Coronary artery (tissue), 2 donors: ENCODE data around the gene GPR61.
A peak's percentile ranks its signal among the peaks of the same experiment; 100 is the strongest.

Experiments
- DNase-seq: peaks from one replicate; pipeline ENCODE4 v3.0.0-alpha.2; 2017; ENCODE audit warnings: low spot score
- H3K27ac ChIP-seq, 2 donors: fragments of 200-600 bp; sonication (generic); one replicate each; pipeline ENCODE4 v1.5.1; 2016 to 2019
- H3K4me3 ChIP-seq: fragments of 200-600 bp; sonication (generic); 2 replicates; pipeline ENCODE4 v1.5.1; 2016; ENCODE audit warnings: mild to moderate bottlenecking, moderate library complexity
- TF ChIP-seq, protein P1 (sequence below): fragments of 200-600 bp; sonication (generic); IDR thresholded peaks from one replicate; pipeline ENCODE4 v1.5.1; 2019; ENCODE audit warnings: antibody characterized with exemption

Gene GPR61

DNA sequence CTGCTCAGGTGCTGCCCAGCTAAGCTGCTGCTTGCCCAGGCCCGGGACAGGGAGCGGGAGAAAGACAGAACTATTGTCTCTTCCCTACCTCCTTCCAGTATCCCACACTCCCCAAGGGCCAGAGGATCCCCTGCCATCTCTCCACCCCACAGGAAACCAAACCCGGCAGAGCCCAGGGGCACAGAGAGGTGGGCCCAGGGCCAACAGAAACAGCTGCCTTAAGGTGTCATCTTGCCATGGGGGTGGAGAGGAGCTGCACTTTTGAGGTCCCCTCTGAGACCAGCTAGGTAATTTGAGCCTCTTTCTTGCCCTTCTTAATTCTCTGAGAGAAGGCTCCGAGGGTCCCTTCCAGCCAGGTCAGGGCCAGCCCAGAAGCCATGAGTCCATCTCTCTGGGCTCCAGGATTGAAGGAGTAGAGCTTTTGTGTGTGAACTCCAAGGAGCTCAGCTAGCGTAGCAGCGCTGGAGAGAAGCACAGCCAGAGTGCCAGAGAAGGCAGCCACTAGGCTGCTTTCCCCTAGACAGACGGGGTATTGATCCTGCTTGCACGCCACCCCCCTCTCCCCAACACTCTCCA lies 9.7 kb upstream of the GPR61 start:
- Histone ChIP-seq H3K4me3 (no peak overlapping the region), H3K27ac (no peak overlapping the region)
- TF ChIP-seq, protein P1, sequence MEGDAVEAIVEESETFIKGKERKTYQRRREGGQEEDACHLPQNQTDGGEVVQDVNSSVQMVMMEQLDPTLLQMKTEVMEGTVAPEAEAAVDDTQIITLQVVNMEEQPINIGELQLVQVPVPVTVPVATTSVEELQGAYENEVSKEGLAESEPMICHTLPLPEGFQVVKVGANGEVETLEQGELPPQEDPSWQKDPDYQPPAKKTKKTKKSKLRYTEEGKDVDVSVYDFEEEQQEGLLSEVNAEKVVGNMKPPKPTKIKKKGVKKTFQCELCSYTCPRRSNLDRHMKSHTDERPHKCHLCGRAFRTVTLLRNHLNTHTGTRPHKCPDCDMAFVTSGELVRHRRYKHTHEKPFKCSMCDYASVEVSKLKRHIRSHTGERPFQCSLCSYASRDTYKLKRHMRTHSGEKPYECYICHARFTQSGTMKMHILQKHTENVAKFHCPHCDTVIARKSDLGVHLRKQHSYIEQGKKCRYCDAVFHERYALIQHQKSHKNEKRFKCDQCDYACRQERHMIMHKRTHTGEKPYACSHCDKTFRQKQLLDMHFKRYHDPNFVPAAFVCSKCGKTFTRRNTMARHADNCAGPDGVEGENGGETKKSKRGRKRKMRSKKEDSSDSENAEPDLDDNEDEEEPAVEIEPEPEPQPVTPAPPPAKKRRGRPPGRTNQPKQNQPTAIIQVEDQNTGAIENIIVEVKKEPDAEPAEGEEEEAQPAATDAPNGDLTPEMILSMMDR = no peak
- DNase-seq = peak; percentile 62

DNA sequence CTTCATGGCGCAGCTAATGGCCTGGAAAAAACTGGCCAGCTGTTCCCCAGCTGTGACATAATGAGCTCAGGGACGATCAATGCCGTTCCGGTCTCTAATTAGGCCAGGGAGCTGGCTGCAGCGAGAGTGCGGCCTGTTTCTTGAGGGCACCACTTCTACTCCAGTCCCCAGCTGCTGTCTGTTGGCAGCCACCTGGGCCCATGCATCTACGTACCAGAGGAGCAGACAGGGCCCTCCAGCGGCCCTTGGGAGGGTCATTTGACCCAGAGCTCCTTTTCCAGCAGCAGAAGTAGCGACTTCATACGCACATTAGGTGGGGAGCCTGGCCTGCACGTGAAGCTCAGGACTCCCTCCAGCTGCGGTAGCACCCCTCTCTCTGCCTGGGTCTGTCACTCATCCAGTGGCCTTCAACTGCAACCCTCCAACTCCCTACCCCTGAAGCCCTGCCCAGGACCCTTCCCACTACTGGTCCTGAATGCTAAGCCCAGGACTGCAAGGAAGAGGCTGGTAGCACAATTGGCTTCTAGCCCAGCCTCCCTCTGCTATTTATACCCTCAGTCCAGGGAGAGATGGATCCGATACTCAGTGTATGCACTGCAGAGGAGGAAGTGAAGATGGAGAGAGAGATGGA lies 9.1 kb upstream of the GPR61 start:
- Histone ChIP-seq H3K4me3 (no peak overlapping the region), H3K27ac (no peak overlapping the region)
- DNase-seq = peak; percentile 59
- TF ChIP-seq, protein P1 = no peak

DNA sequence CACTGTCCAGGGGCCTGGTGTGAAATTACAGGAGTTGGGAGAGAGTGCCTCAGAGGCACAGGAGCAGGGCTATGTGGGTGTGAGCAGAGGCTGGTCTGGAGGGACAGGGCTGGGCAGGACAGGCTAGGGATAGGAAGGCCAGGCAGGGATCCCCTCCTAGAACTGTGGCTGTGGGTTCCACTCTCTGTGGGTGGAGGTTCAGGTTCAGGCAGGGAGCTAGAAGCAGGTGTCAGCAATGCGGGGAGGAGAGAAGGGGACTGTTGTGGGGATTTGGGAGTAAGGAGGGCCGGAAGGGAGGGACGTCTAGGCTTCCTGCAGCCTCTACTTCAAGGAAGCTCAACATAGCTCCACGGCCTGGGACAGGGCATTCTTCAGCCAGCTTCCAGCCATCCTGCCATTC lies 8.3 kb upstream of the GPR61 start:
- H3K4me3 ChIP-seq = no peak overlapping the region
- no peak overlapping the region for H3K27ac ChIP-seq
- TF ChIP-seq, protein P1 = no peak
- DNase-seq = no peak

DNA sequence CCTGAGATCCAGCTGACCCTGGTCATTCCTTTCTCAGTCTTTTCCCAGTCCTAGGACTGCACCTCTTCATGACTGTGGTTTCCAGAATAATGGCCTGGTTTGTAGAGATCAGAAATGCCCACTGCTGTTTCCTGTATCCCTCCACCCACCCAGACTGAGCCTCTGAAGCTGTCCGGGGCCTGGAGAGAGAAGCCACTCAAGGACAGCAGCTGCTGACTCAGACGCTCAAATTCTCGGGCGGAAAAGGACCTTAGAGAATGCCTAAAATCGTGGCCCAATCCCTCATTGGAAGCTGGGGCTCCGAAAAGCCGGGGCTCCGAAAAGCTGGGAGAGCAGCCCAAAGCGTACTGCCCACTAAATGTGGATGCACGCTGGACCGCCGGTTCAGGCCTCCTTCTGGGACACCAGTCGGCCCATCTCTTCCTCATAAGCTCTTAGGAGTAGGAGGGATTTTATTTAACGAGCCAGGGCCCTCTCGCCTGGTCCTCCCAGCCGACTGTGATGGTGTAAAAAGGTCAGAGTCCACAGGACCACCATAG lies 7.8 kb upstream of the GPR61 start:
- peak overlapping the region; percentile 44 for H3K4me3 ChIP-seq

DNA sequence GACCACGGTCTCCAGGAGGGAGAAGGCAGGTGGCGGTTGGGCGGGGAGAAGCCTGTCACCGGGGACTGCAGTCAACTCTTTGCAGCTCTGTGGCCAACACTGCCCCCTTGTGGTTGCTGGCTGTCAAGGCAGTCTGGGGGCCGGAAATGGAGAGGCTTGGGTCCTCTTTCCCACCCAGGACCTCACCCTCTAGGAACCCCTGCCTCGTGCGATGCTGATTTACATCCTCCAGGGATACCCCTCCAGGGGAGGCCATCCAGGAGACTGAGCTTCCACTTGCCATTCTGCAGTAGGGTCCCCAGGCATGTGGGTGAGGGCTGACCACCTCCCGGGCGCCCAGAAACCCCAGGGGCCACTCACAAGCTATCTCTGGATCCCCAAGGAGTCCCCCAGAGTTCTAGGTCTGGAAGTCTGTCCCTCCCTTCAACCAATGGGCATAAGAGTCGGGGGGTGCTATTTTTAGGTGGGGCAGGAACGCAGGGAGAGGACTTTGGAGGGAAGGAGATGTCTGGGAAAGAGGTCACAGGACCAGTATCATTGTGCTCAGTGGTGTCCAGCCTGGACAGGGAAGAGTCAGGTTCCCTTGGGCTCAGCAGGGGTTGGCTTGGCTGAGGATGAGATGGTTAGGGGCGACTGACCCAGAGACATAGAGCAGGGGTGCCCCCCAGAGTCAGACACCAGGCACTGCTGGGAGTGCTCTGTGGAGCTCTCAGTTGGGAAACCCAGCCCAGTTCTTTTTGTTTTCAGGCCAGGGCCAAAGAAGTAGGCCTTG lies 7.1 kb upstream of the GPR61 start:
- H3K27ac ChIP-seq = peak overlapping the region in 1 of 2 donors; percentile 63

More for the DNA sequence above, 7.8 kb upstream of the GPR61 start:
- H3K27ac ChIP-seq = no peak overlapping the region
- DNase-seq = no peak
- TF ChIP-seq, protein P1 = no peak

DNA sequence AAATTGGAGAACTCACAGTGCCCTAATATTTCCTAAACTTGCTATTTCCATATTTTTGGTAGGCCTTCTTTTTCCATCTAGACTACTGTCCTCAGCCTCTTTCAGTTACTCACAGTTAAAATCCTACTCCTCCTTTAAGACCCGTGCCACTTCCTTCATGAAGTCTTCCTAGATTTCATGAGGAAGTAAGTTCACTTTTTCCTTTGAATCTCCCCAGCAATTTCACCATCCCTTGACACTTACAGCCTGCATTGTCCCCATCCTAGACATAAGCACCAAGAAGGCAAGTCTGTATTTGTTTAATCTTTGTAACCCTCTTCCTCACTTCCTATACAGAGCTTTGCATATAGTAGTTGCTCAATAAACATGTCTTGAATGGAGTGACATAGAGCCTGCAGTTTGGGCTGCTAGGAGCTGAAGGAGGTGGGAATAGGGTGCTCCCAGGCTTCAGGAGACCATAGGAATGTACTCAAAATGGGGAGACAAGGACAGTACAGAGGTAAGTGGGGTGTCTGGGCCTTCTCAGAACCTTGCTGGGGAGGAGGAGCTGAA lies 5.3 kb upstream of the GPR61 start:
- no peak overlapping the region for H3K4me3 ChIP-seq
- no peak for DNase-seq
- no peak overlapping the region for H3K27ac ChIP-seq
- TF ChIP-seq, protein P1 = no peak

More for the DNA sequence above, 7.1 kb upstream of the GPR61 start:
- H3K4me3 ChIP-seq = peak overlapping the region; percentile 44
- TF ChIP-seq, protein P1 = peak; percentile 98
- DNase-seq = peak; percentile 89
